NB4 (cell line): ENCODE measurements around the gene NUMB.

Source experiments
- MAX ChIP-seq: IDR thresholded peaks from 2 replicates; pipeline ENCODE4 v1.6.1; 2011; ENCODE audit warnings: low read depth, low read length
- MYC ChIP-seq: IDR thresholded peaks from 2 replicates; pipeline ENCODE4 v1.6.1; 2011; ENCODE audit warnings: low read depth, low read length
- POLR2A ChIP-seq: IDR thresholded peaks from 2 replicates; pipeline ENCODE4 v1.6.1; 2011; ENCODE audit warnings: mild to moderate bottlenecking; ENCODE audit not compliant: insufficient read length; ENCODE audit errors: extremely low read depth
- TF ChIP-seq, protein P1 (sequence below): IDR thresholded peaks from one replicate; pipeline ENCODE4 v1.5.1; 2012; ENCODE audit warnings: low read depth, low read length

DNA sequence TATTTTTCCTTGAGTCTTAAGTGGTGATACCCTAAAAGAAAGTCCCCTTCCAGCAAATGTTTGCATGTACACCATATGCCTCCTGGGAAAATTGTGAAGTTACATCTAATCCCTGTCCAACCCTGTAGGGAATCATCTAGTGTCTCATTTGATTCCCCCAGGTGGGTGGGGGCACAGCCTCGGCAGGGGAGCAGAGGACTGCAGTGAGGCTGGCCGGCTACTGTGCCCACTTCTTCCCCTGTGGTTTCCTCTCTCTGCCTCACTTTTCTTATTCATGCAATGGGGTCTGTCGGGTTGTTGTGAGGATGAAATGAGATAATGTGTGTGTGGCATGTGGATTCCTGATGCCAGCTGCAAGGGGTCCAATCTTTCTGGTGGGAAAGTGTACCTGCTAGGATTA lies 215.0 kb downstream of the NUMB start:
- TF ChIP-seq, protein P1, sequence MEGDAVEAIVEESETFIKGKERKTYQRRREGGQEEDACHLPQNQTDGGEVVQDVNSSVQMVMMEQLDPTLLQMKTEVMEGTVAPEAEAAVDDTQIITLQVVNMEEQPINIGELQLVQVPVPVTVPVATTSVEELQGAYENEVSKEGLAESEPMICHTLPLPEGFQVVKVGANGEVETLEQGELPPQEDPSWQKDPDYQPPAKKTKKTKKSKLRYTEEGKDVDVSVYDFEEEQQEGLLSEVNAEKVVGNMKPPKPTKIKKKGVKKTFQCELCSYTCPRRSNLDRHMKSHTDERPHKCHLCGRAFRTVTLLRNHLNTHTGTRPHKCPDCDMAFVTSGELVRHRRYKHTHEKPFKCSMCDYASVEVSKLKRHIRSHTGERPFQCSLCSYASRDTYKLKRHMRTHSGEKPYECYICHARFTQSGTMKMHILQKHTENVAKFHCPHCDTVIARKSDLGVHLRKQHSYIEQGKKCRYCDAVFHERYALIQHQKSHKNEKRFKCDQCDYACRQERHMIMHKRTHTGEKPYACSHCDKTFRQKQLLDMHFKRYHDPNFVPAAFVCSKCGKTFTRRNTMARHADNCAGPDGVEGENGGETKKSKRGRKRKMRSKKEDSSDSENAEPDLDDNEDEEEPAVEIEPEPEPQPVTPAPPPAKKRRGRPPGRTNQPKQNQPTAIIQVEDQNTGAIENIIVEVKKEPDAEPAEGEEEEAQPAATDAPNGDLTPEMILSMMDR: no peak
- TF ChIP-seq POLR2A: no peak
- TF ChIP-seq MYC: no peak
- no peak for TF ChIP-seq MAX
